Measurements from ENCODE around the gene DIAPH2. TPM values are rescaled to one million over a fixed set of nuclear protein-coding genes. Genes with fewer than 3 reads are reported as not detected.

The DIAPH2 gene
- total RNA-seq, 2 experiments from 2014 or later, result 11.0 to 11.8 TPM

DNA sequence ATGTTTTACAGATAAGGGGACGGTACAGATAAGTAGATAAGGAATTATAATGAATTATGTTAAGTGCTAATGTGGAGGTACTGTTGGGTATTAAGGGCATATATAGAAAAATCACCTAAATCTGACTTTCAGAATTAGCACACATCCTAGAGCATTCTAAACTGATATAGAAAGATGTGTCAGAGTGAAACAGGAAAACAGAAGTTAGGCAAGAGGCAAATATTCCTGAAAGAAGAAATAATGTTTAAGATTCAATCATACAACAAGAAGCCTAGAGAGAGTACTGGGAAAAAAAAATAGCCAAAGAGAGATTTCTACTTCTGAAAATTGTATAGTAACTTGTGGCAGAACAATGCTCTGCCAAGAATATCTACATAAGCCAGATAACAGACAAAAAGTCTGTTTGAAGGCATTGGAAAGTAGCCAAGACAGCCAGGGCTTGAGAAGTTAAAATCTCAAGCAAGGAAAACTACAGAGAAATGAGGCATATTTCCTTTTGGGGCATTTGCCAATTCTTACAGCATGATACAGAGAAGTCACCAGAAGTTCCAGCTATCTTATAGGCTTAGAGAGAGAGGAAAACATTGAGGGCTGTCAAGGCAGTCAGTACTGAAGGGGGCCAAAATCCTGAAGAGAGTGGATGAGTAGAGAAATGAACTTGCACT, 845.0 kb downstream of the DIAPH2 start:
- ChIA-PET CTCF (no interaction called here), POLR2A (no interaction called here)
- Mint-ChIP-seq H3K9me3 (peaks cover 9% of the 10 kb centered on the region), H3K27ac (no peak overlapping the region), H3K36me3 (ENCODE audit: low read depth) (peaks cover 4% of the 10 kb centered on the region), H3K27me3 (no peaks in the 10 kb centered on the region), H3K4me3 (no peak overlapping the region), H3K4me1 (no peaks in the 10 kb centered on the region)
- DNase-seq, result no peak

GRCh38 chrX:97531825-97532224, 847.2 kb downstream of the DIAPH2 start:
- no peak for DNase-seq
- no peaks in the 10 kb centered on the region for H3K4me1 Mint-ChIP-seq
- no peak overlapping the region for H3K4me3 Mint-ChIP-seq
- no peaks in the 10 kb centered on the region for H3K27me3 Mint-ChIP-seq
- peaks cover 4% of the 10 kb centered on the region for H3K36me3 Mint-ChIP-seq (ENCODE audit: low read depth)
- no peak overlapping the region for H3K27ac Mint-ChIP-seq
- H3K9me3 Mint-ChIP-seq, result peaks cover 9% of the 10 kb centered on the region
- ChIA-PET POLR2A (interaction anchor here (0.6 kb wide), 1 partner anchor 692 kb away, joined by 3 read pairs; no protein-coding TSS in a partner anchor), CTCF (no interaction called here)

GRCh38 chrX:97538745-97539144, 854.1 kb downstream of the DIAPH2 start:
- Mint-ChIP-seq H3K4me3 (no peak overlapping the region), H3K36me3 (ENCODE audit: low read depth) (no peaks in the 10 kb centered on the region), H3K4me1 (no peaks in the 10 kb centered on the region), H3K27me3 (no peaks in the 10 kb centered on the region), H3K27ac (no peak overlapping the region), H3K9me3 (no peaks in the 10 kb centered on the region)
- CTCF ChIA-PET, result no interaction called here
- POLR2A ChIA-PET, result no interaction called here
- no peak for DNase-seq

GRCh38 chrX:97539970-97540519, 855.4 kb downstream of the DIAPH2 start:
- Mint-ChIP-seq H3K4me1 (no peaks in the 10 kb centered on the region), H3K9me3 (no peaks in the 10 kb centered on the region), H3K27ac (no peak overlapping the region), H3K36me3 (ENCODE audit: low read depth) (no peaks in the 10 kb centered on the region), H3K27me3 (no peaks in the 10 kb centered on the region), H3K4me3 (no peak overlapping the region)
- ChIA-PET POLR2A (no interaction called here), CTCF (no interaction called here)
- DNase-seq, result no peak

- H3K27me3 Mint-ChIP-seq, result no peaks in the 10 kb centered on the region
- ChIA-PET POLR2A (no interaction called here), CTCF (no interaction called here)
- no peak overlapping the region for H3K4me3 Mint-ChIP-seq
- no peaks in the 10 kb centered on the region for H3K9me3 Mint-ChIP-seq
- no peak overlapping the region for H3K27ac Mint-ChIP-seq
- no peaks in the 10 kb centered on the region for H3K36me3 Mint-ChIP-seq (ENCODE audit: low read depth)
- DNase-seq, result no peak
- H3K4me1 Mint-ChIP-seq, result no peaks in the 10 kb centered on the region
Measured at GRCh38 chrX:97547877-97548578, 863.4 kb downstream of the DIAPH2 start.

DNA sequence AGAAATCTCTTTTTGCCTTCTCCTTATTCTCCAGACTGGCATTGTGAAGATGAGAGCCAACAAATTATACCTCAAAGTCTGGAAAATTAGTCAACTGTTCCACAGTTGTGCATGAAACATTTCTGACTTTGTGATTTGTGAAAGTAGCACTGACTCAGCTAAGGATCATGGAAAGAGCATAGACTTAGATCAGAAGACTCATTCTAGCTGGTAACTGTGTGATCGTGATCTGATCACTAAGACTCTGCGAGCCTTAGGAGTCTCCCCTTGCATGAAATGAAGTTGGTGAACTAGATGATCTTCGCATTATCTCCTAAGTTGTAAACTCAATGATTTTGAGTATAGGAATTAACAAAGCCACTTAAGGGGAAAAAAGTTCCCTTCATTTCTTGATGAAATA, 867.2 kb downstream of the DIAPH2 start:
- CTCF ChIA-PET, result no interaction called here
- no peaks in the 10 kb centered on the region for H3K36me3 Mint-ChIP-seq (ENCODE audit: low read depth)
- no peaks in the 10 kb centered on the region for H3K27me3 Mint-ChIP-seq
- no peak overlapping the region for H3K4me3 Mint-ChIP-seq
- no peaks in the 10 kb centered on the region for H3K9me3 Mint-ChIP-seq
- H3K27ac Mint-ChIP-seq, result no peak overlapping the region
- POLR2A ChIA-PET, result no interaction called here
- no peaks in the 10 kb centered on the region for H3K4me1 Mint-ChIP-seq
- no peak for DNase-seq

DNA sequence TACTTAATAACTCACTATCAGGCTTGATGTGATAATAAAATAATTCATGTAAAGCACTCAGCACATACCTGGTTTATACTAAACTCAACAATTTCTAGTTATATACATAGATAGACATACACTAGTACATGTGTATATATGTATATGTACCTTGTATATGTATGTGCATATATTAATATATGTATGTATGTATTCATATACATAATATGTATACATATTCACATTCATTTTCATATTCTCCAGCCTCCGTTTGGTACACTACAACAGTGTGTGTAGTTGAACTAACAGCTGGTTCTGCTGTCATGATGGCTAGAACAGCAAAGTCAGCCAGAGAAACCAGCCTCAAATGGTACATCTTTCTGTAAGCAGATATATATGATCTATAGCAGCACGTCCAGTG, 869.2 kb downstream of the DIAPH2 start:
- Mint-ChIP-seq H3K4me3 (no peak overlapping the region), H3K9me3 (no peaks in the 10 kb centered on the region), H3K36me3 (ENCODE audit: low read depth) (no peaks in the 10 kb centered on the region), H3K4me1 (no peaks in the 10 kb centered on the region), H3K27ac (no peak overlapping the region), H3K27me3 (no peaks in the 10 kb centered on the region)
- DNase-seq, result no peak
- CTCF ChIA-PET, result no interaction called here
- POLR2A ChIA-PET, result no interaction called here

GRCh38 chrX:97556359-97556758, 871.7 kb downstream of the DIAPH2 start:
- Mint-ChIP-seq H3K36me3 (ENCODE audit: low read depth) (no peaks in the 10 kb centered on the region), H3K9me3 (no peaks in the 10 kb centered on the region), H3K4me1 (no peaks in the 10 kb centered on the region), H3K27me3 (no peaks in the 10 kb centered on the region), H3K4me3 (no peak overlapping the region), H3K27ac (no peak overlapping the region)
- ChIA-PET POLR2A (no interaction called here), CTCF (no interaction called here)
- no peak for DNase-seq

DNA sequence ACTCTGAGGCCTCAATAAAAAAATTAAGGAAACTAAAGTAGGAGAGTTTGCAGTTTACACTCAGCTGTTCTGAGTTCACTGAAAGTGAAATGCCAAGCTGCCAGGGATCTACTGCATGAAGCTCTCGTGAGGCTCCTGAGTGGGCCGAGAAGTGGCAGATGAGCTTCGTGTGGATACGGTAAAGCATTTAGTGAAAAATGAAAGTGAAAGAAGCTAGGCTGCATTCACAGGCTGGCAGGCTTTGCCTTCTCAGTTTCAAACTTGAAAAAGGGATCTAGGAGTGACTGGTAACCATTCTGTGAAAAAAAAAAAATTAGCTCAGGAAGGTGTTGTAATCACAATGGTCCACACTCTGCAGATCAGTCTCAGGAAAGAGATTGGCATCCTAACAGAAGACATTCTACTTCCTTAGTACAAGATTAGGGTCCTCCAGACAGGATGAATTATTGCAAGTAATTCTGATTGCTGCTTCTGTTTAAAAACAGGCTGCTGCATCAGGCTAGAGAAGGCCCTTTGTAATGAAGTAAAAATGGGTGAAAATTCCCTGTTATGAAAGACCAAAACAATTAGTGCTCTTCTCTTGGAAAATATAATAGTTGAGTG, 879.0 kb downstream of the DIAPH2 start:
- peak overlapping the region; percentile 74 for H3K4me3 Mint-ChIP-seq
- no peaks in the 10 kb centered on the region for H3K27me3 Mint-ChIP-seq
- peaks cover 7% of the 10 kb centered on the region for H3K4me1 Mint-ChIP-seq
- ChIA-PET POLR2A (interaction anchor here (1.3 kb wide), 1 partner anchor 165 kb away, joined by 5 read pairs; no protein-coding TSS in a partner anchor), CTCF (no interaction called here)
- peak; percentile 56 for DNase-seq
- peak overlapping the region; percentile 85 for H3K27ac Mint-ChIP-seq
- H3K9me3 Mint-ChIP-seq, result no peaks in the 10 kb centered on the region
- H3K36me3 Mint-ChIP-seq (ENCODE audit: low read depth), result no peaks in the 10 kb centered on the region

- no peaks in the 10 kb centered on the region for H3K36me3 Mint-ChIP-seq (ENCODE audit: low read depth)
Measured at GRCh38 chrX:97564496-97564895, 879.9 kb downstream of the DIAPH2 start.

GRCh38 chrX:97587171-97587570, 902.5 kb downstream of the DIAPH2 start:
- ChIA-PET POLR2A (no interaction called here), CTCF (no interaction called here)

More at GRCh38 chrX:97564496-97564895, 879.9 kb downstream of the DIAPH2 start:
- Mint-ChIP-seq H3K9me3 (no peaks in the 10 kb centered on the region), H3K4me3 (no peak overlapping the region), H3K27me3 (no peaks in the 10 kb centered on the region), H3K27ac (no peak overlapping the region), H3K4me1 (peaks cover 7% of the 10 kb centered on the region)
- DNase-seq, result no peak
- ChIA-PET CTCF (no interaction called here), POLR2A (interaction anchor here (1.3 kb wide), 1 partner anchor 166 kb away, joined by 5 read pairs; no protein-coding TSS in a partner anchor)

GRCh38 chrX:97594646-97595224, 910.1 kb downstream of the DIAPH2 start:
- peaks cover 16% of the 10 kb centered on the region for H3K4me1 Mint-ChIP-seq
- H3K9me3 Mint-ChIP-seq, result no peaks in the 10 kb centered on the region
- H3K27ac Mint-ChIP-seq, result no peak overlapping the region
- H3K4me3 Mint-ChIP-seq, result no peak overlapping the region
- ChIA-PET CTCF (no interaction called here), POLR2A (no interaction called here)
- no peak for DNase-seq
- no peaks in the 10 kb centered on the region for H3K36me3 Mint-ChIP-seq (ENCODE audit: low read depth)
- no peaks in the 10 kb centered on the region for H3K27me3 Mint-ChIP-seq

More at GRCh38 chrX:97587171-97587570, 902.5 kb downstream of the DIAPH2 start:
- no peaks in the 10 kb centered on the region for H3K4me1 Mint-ChIP-seq
- no peaks in the 10 kb centered on the region for H3K36me3 Mint-ChIP-seq (ENCODE audit: low read depth)
- no peaks in the 10 kb centered on the region for H3K27me3 Mint-ChIP-seq
- H3K9me3 Mint-ChIP-seq, result no peaks in the 10 kb centered on the region
- no peak overlapping the region for H3K27ac Mint-ChIP-seq
- H3K4me3 Mint-ChIP-seq, result no peak overlapping the region
- DNase-seq, result no peak

GRCh38 chrX:97597954-97598353, 913.3 kb downstream of the DIAPH2 start:
- Mint-ChIP-seq H3K27me3 (no peaks in the 10 kb centered on the region), H3K27ac (peak overlapping the region; percentile 75), H3K4me3 (no peak overlapping the region), H3K4me1 (peaks cover 16% of the 10 kb centered on the region), H3K9me3 (no peaks in the 10 kb centered on the region), H3K36me3 (ENCODE audit: low read depth) (no peaks in the 10 kb centered on the region)
- ChIA-PET POLR2A (no interaction called here), CTCF (no interaction called here)
- DNase-seq, result peak; percentile 28
